ENCODE measurements around the gene EXOC3L4. TPM values are rescaled to one million over a fixed set of nuclear protein-coding genes. Genes with fewer than 3 reads are reported as not detected.

Gene EXOC3L4
- total and polyA plus RNA-seq, 9 of the 15 experiments (the other 6 are each of a cell fraction or from before 2014, with no cell fraction given): 0.10 to 6.7 (median 0.98) TPM; not detected in 1

GRCh38 chr14:103129301-103130016 is 34.9 kb downstream of the EXOC3L4 start:
- H3K27ac ChIP-seq (ENCODE audit: extremely low read depth, low read depth, low read length): no peak overlapping the region
- CTCF ChIA-PET (ENCODE audit: low intra/inter-chr PET ratio): no interaction called here
- in situ Hi-C loops (cut with MboI) (no loop called here), intact Hi-C loops (cut with micrococcal nuclease) (no loop called here)
- H3K79me2 ChIP-seq (ENCODE audit: control insufficient read depth, insufficient read depth, low read length): peaks cover 10% of the 10 kb centered on the region; the same call in 2 of the 3 replicates
- no peaks in the 10 kb centered on the region for H3K27me3 ChIP-seq (ENCODE audit: control insufficient read depth in 2 of 2, insufficient read depth in 2 of 2, low read length in 2 of 2)
- H3K4me3 ChIP-seq: no peak overlapping the region
- H3K36me3 ChIP-seq (ENCODE audit: control insufficient read depth, insufficient read depth, low read length): peaks cover 65% of the 10 kb centered on the region; the same call in 2 of the 3 replicates
- H3K4me2 ChIP-seq (ENCODE audit: insufficient read depth, low read length): no peak overlapping the region
- DNase-seq (ENCODE audit: extremely low read depth in 1 of 4, low spot score in 3 of 4) (no peak), ATAC-seq (no peak), FAIRE-seq (no peak)
- no peaks in the 10 kb centered on the region for H3K9me1 ChIP-seq (ENCODE audit: control insufficient read depth, insufficient read depth, low read length)
- peaks cover 0 to 47% of the 10 kb centered on the region in 2 experiments; a peak in 3 of 5 replicates for H3K4me1 ChIP-seq (replicated peaks in 1 of 2; ENCODE audit: control insufficient read depth in 2 of 2, insufficient read depth in 2 of 2, low read length in 2 of 2)
- POLR2A ChIA-PET: interaction anchor here (0.6 to 1.1 kb wide), 5 partner anchors 29 to 206 kb away, joined by 3 read pairs; no protein-coding TSS in a partner anchor
- peak overlapping the region in 1 of 2 experiments; percentile 35; a peak in 1 of 4 replicates for H3K9ac ChIP-seq (ENCODE audit: insufficient read depth in 1 of 2, low read depth in 2 of 2, low read length in 2 of 2)
- 89% methylated on average over 8 of the region's 12 CpGs for WGBS (ENCODE audit: insufficient coverage, low coverage, missing lambda C conversion rate)
- BruUV-seq (replicated peaks): no TSS peak
- H3K9me3 ChIP-seq (replicated peaks; ENCODE audit: control insufficient read depth, insufficient read depth, low read depth, low read length): no peaks in the 10 kb centered on the region
- no peak overlapping the region for H2AFZ ChIP-seq (ENCODE audit: low read depth, low read length)
- no peaks in the 10 kb centered on the region for H4K20me1 ChIP-seq (replicated peaks; ENCODE audit: control insufficient read depth, insufficient read depth, low read length)
- TF ChIP-seq RBFOX2 (IDR thresholded peaks at IDR 0.05; ENCODE audit: low read depth, low read length) (0 out of 2 replicates have a peak, but pooled peaks have one; percentile 25), CCNT2 (IDR thresholded peaks at IDR 0.05; ENCODE audit: borderline replicate concordance, extremely low read depth, insufficient read length, low read depth, low read length) (peak; percentile 9), POLR2A (conservative IDR thresholded peaks at IDR 0.05) (no peak)
